ENCODE data around the gene PLA2G2F.

PLA2G2F gene

GRCh38 chr1:20147846-20148570 is 8.9 kb downstream of the PLA2G2F start:
- H3K4me3 ChIP-seq (ENCODE audit: low read depth, low read length): no peak overlapping the region
- no peak for TF ChIP-seq CTCF (IDR thresholded peaks at IDR 0.05; ENCODE audit: low read depth, low read length, missing control alignments)
- in situ Hi-C loops (cut with HindIII; ENCODE audit: low sequenced_read_pairs): no loop called here
- no peak for DNase-seq (ENCODE audit: low read depth)

GRCh38 chr1:20148571-20149500 is 9.7 kb downstream of the PLA2G2F start:
- no peak overlapping the region for H3K4me3 ChIP-seq (ENCODE audit: low read depth, low read length)
- in situ Hi-C loops (cut with HindIII; ENCODE audit: low sequenced_read_pairs): no loop called here
- no peak for TF ChIP-seq CTCF (IDR thresholded peaks at IDR 0.05; ENCODE audit: low read depth, low read length, missing control alignments)
- no peak for DNase-seq (ENCODE audit: low read depth)

- DNase-seq (ENCODE audit: low read depth): no peak
- no peak overlapping the region for H3K4me3 ChIP-seq (ENCODE audit: low read depth, low read length)
- in situ Hi-C loops (cut with HindIII; ENCODE audit: low sequenced_read_pairs): no loop called here
- no peak for TF ChIP-seq CTCF (IDR thresholded peaks at IDR 0.05; ENCODE audit: low read depth, low read length, missing control alignments)
These were observed 10.6 kb downstream of the PLA2G2F start for GRCh38 chr1:20149601-20150325.

DNA sequence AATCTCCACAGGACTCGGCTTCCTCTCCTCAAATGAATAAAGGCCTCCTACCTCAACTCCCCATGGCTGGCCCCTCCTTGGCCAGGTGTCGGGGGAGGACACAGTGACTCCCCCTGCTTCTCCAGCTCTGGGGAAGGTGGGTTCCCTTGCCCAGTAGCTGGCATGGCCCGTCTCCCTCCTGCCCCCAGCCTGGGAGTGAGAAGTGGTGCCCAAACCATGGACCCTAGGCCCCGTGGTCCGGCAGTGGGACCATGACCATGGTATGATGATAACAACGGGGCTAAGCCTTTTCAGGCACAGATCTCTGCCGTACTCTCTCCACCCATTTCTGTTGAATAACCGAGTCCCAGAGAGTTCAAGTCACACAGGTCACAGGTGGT is 11.2 kb downstream of the PLA2G2F start:
- no peak for TF ChIP-seq CTCF (IDR thresholded peaks at IDR 0.05; ENCODE audit: low read depth, low read length, missing control alignments)
- no peak overlapping the region for H3K4me3 ChIP-seq (ENCODE audit: low read depth, low read length)
- DNase-seq (ENCODE audit: low read depth): no peak
- in situ Hi-C loops (cut with HindIII; ENCODE audit: low sequenced_read_pairs): no loop called here

GRCh38 chr1:20150969-20151368 is 11.8 kb downstream of the PLA2G2F start:
- no peak overlapping the region for H3K4me3 ChIP-seq (ENCODE audit: low read depth, low read length)
- in situ Hi-C loops (cut with HindIII; ENCODE audit: low sequenced_read_pairs): no loop called here
- no peak for DNase-seq (ENCODE audit: low read depth)
- no peak for TF ChIP-seq CTCF (IDR thresholded peaks at IDR 0.05; ENCODE audit: low read depth, low read length, missing control alignments)

DNA sequence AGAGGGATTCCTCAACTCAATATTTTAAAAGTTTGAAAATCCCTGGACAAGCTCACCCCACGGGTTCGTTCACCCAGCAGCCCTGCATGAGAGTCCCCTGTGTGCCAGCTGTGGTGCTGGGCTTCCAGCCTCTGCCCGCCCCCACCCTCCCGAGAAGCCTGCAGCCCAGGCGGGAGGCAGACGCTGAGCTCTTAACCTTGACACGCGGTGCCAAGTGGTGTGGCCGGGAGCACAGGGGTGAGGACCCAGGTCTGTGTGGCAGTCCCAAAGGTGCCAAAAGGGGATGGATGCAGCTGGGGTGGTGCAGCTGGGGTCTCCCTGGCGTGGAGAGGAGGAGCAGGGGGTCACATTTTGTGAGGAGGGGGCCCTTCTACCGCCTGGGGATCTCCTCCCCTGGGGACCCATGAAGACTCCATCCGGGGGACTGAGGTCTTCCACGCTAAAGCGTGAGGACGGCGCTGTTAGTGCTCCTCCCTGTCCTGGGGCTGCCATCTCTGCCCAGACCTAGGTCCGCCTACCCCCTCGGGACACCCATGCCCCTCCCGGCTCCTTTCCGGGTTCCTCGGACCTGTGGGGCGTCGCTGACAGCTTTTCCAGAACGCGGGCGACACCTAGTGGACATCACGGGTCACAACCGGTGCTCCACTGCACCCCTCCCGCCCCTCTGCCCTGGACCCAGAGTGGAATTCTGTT is 12.9 kb downstream of the PLA2G2F start:
- peak; percentile 22 for DNase-seq (ENCODE audit: low read depth)
- in situ Hi-C loops (cut with HindIII; ENCODE audit: low sequenced_read_pairs): no loop called here
- peak; percentile 73 for TF ChIP-seq CTCF (IDR thresholded peaks at IDR 0.05; ENCODE audit: low read depth, low read length, missing control alignments)
- H3K4me3 ChIP-seq (ENCODE audit: low read depth, low read length): peak overlapping the region; percentile 36
